GM12878 (cell line): ENCODE data around the gene GPR146. TPM values are rescaled to one million over a fixed set of nuclear protein-coding genes. Genes with fewer than 3 reads are reported as not detected.

ENCODE experiments used
- ATAC-seq: fragments of 200-7000 bp; cut with Tn5 transposase; 3 replicates; pipeline ENCODE4 v1.9.1; 2020; ENCODE audit warnings: mild to moderate bottlenecking, moderate library complexity
- BruUV-seq: library from RNA; stranded (reverse); fragments of 400-500 nt; replicated peaks from 2 replicates; lab custom pipeline; 2021; lab: Mats Ljungman, UMichigan
- CTCF ChIA-PET: fragments of 300-600 bp; sonication (Branson Sonifier 250); formaldehyde crosslinking; extraction: SDS; loops from one replicate; lab custom pipeline; 2021; ENCODE audit warnings: inconsistent platforms; lab: Yijun Ruan, JAX
- POLR2A ChIA-PET: fragments of 350-600 bp; formaldehyde crosslinking; extraction: SDS; loops from one replicate; lab custom pipeline; 2021; ENCODE audit warnings: inconsistent platforms; lab: Charles Lee
- RAD21 ChIA-PET: fragments of 300-600 bp; sonication (Branson Sonifier 250); formaldehyde crosslinking; loops from one replicate; lab custom pipeline; 2023; ENCODE audit warnings: antibody characterized with exemption; ENCODE audit not compliant: unreplicated experiment; lab: Charles Lee
- SMC1A ChIA-PET: fragments of 300-600 bp; sonication (Branson Sonifier 250); formaldehyde crosslinking; loops from one replicate; lab custom pipeline; 2023; ENCODE audit not compliant: unreplicated experiment, uncharacterized antibody; lab: Charles Lee
- DNase-seq: peaks from one replicate; pipeline ENCODE4 v3.0.0-alpha.2; 2011; ENCODE audit warnings: low read depth, low spot score
- FAIRE-seq: peaks from 3 replicates; lab custom pipeline; 2011; peaks lifted over from hg19 to GRCh38; lab: Jason Lieb, UNC
- H2AFZ ChIP-seq: 2 replicates; pipeline ENCODE4 v1.6.0; 2011; ENCODE audit warnings: low read depth, low read length, control low read depth; ENCODE audit not compliant: control insufficient read depth
- H3K27ac ChIP-seq: 2 replicates; pipeline ENCODE4 v1.5.1; 2011; ENCODE audit warnings: control low read depth; ENCODE audit not compliant: control insufficient read depth, insufficient read depth
- H3K27me3 ChIP-seq, 2 experiments: replicated peaks in 1 of 2; 2 replicates each; pipeline versions ENCODE4 v1.6.0 to v1.6.1; 2011; ENCODE audit warnings: low read length in 1 of 2; ENCODE audit not compliant: control insufficient read depth in 2 of 2, insufficient read depth in 2 of 2
- H3K36me3 ChIP-seq, 2 experiments: 2 replicates each; pipeline ENCODE4 v1.5.1; 2011; ENCODE audit warnings: low read length in 1 of 2; ENCODE audit not compliant: control insufficient read depth in 2 of 2, insufficient read depth in 2 of 2
- H3K4me1 ChIP-seq: 2 replicates; pipeline ENCODE4 v1.6.1; 2011; ENCODE audit warnings: mild to moderate bottlenecking, low read length, moderate library complexity, mixed read lengths; ENCODE audit not compliant: control insufficient read depth, insufficient read depth
- H3K4me2 ChIP-seq: 2 replicates; pipeline ENCODE4 v1.6.0; 2011; ENCODE audit warnings: control low read depth; ENCODE audit not compliant: control insufficient read depth, insufficient read depth
- H3K4me3 ChIP-seq: fragments of 200-600 bp; sonication (generic); 2 replicates; pipeline ENCODE4 v1.5.1; 2016
- H3K79me2 ChIP-seq: 2 replicates; pipeline ENCODE4 v1.6.0; 2011; ENCODE audit warnings: low read length; ENCODE audit not compliant: control insufficient read depth, insufficient read depth
- H3K9ac ChIP-seq: 2 replicates; pipeline ENCODE4 v1.8.0; 2011; ENCODE audit warnings: low read length, control low read depth, mixed read lengths; ENCODE audit not compliant: control insufficient read depth, insufficient read depth
- H3K9me3 ChIP-seq: replicated peaks from 3 replicates; pipeline ENCODE4 v1.5.1; 2011; ENCODE audit warnings: mild to moderate bottlenecking, low read length; ENCODE audit not compliant: control insufficient read depth, insufficient read depth
- H4K20me1 ChIP-seq: 2 replicates; pipeline ENCODE4 v1.6.0; 2011; ENCODE audit not compliant: control insufficient read depth, insufficient read depth
- CBX5 ChIP-seq: sonication (generic); IDR thresholded peaks from 2 replicates; pipeline ENCODE4 v1.6.1; 2016; ENCODE audit warnings: low read depth, moderate library complexity, mild to moderate bottlenecking, inconsistent platforms
- NBN ChIP-seq: fragments of 450-650 bp; IDR thresholded peaks from 2 replicates; pipeline ENCODE4 v1.6.1; 2016
- POLR2A ChIP-seq: IDR thresholded peaks from 2 replicates; pipeline ENCODE4 v1.6.1; 2011; ENCODE audit warnings: low read depth, mild to moderate bottlenecking, low read length
- TCF12 ChIP-seq: IDR thresholded peaks from 2 replicates; pipeline ENCODE4 v1.6.1; 2011; ENCODE audit warnings: low read depth, mild to moderate bottlenecking, low read length
- WGBS: methylation state at CpG from one replicate; pipeline ENCODE4 v1.1.6; 2016; ENCODE audit warnings: low lambda C conversion rate; ENCODE audit not compliant: insufficient replicate concordance, insufficient coverage; ENCODE audit errors: missing lambda C conversion rate; 5-methylcytosine and 5-hydroxymethylcytosine counted together
- in situ Hi-C: fragments of 300-500 bp; cut with MboI; formaldehyde crosslinking; loops from 9 replicates; pipeline ENCODE4 v1.14.3; 2018; ENCODE audit warnings: mixed read lengths
- intact Hi-C: fragments of 100-400 bp; cut with micrococcal nuclease; formaldehyde crosslinking; loops from one replicate; pipeline ENCODE4 v1.14.2; 2022; ENCODE audit not compliant: unreplicated experiment
- polyA plus RNA-seq, 11 experiments: library from polyadenylated mRNA; depleted of rRNA in 4 of 11; unstranded in 6 of 11; stranded (reverse) in 5 of 11; fragments of >200 nt; fragmentation: Nextera tagmentation in 4 of 11; fragmentation: Illumina TruSeq in 1 of 11; extraction: Ambion mirVana in 4 of 11; extraction: Trizol in 1 of 11; gene quantifications; 1 replicate in 1 of 11; 2 replicates in 10 of 11; pipeline versions ENCODE4 v1.2.1 to v1.2.3, GENCODE V29; 2011 to 2016; ENCODE audit warnings: inconsistent platforms in 2 of 11, missing spikeins in 2 of 11, low read depth in 1 of 11
- total RNA-seq, 4 experiments: library from RNA; depleted of rRNA in 3 of 4; stranded (reverse); fragments of >200 nt in 3 of 4; fragmentation: Illumina TruSeq in 1 of 4; extraction: Trizol in 1 of 4; gene quantifications; 2 replicates each; pipeline versions ENCODE4 v1.2.1 to v1.2.3, GENCODE V29; 2013 to 2021

The GPR146 gene
- total and polyA plus RNA-seq, 10 of the 15 experiments (the other 5 are each of a cell fraction or from before 2014, with no cell fraction given) = 0.19 to 12.0 (median 0.54) TPM; not detected in 2

DNA sequence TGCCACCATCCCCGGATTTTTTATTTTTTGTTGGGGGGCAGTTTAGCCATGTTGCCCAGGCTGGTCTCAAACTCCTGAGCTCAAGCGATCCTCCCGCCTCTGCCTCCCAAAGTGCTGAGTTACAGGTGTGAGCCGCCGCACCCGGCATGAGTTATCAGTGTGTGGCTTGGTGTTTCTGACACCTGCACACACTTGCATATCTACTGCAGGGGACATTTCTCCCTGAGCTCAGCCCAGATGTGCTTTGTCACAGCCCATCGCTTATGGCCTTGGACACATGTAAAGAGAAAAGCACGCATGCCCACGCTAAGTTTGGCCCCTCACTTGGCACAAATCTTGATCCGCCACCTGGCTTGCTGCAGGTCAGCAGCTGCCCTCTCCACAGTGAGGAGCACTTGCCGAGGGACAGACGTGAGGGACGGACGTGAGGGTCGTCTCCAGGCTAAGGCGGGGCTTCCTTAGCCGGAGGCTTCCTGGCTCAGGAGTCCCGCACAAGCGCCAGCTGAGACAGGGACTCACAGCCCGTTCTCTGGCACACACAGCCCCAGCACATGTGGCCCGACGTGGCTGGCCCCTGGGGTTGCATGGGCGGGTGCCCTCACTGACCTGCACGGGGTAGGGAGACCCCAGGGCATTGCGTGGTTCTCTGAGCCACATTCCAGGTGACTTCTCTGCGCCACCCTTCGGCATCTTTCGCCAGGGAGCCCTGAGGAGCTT lies 49.6 kb upstream of the GPR146 start:
- CTCF ChIA-PET = interaction anchor here (0.9 to 9.3 kb wide), 16 partner anchors 19 to 188 kb away, joined by 3 to 280 read pairs (median 27); partner anchors contain the start of genes COX19 and GPR146
- DNase-seq (no peak), FAIRE-seq (no peak), ATAC-seq (no peak)
- no TSS peak for BruUV-seq
- H3K9ac ChIP-seq = no peak overlapping the region
- H3K9me3 ChIP-seq = no peaks in the 10 kb centered on the region
- 49% methylated on average over 28 of the region's 28 CpGs for WGBS
- TF ChIP-seq TCF12 = 0 out of 2 replicates have a peak, but pooled peaks have one; percentile 25
- no peak for TF ChIP-seq NBN
- RAD21 ChIA-PET = interaction anchor here (0.6 to 4.8 kb wide), 15 partner anchors 11 to 251 kb away, joined by 3 to 196 read pairs (median 10); partner anchors contain the start of genes COX19 and GPR146
- H3K27ac ChIP-seq = no peak overlapping the region
- POLR2A ChIA-PET = interaction anchor here (1.1 to 3.6 kb wide), 3 partner anchors 16 to 91 kb away, joined by 3 to 29 read pairs (median 14); no protein-coding TSS in a partner anchor
- no peak overlapping the region for H3K4me2 ChIP-seq
- intact Hi-C loops = loop anchor here (5.0 kb wide), 1 partner anchor 93 kb away; the partner anchor contains the start of gene GPER1
- no peak overlapping the region for H2AFZ ChIP-seq
- SMC1A ChIA-PET = interaction anchor here (0.9 to 6.2 kb wide), 13 partner anchors 16 to 188 kb away, joined by 3 to 121 read pairs (median 18); partner anchors contain the start of genes GPER1 and GPR146
- H4K20me1 ChIP-seq = no peaks in the 10 kb centered on the region
- no peaks in the 10 kb centered on the region for H3K27me3 ChIP-seq
- H3K4me1 ChIP-seq = peaks cover 9% of the 10 kb centered on the region
- H3K4me3 ChIP-seq = no peak overlapping the region
- in situ Hi-C loops = loop anchor here (5.0 kb wide), 2 partner anchors 68 to 183 kb away; no protein-coding TSS in a partner anchor
- H3K79me2 ChIP-seq = no peaks in the 10 kb centered on the region
- peaks cover 3 to 9% of the 10 kb centered on the region in 2 experiments; a peak in 3 of 4 replicates for H3K36me3 ChIP-seq

DNA sequence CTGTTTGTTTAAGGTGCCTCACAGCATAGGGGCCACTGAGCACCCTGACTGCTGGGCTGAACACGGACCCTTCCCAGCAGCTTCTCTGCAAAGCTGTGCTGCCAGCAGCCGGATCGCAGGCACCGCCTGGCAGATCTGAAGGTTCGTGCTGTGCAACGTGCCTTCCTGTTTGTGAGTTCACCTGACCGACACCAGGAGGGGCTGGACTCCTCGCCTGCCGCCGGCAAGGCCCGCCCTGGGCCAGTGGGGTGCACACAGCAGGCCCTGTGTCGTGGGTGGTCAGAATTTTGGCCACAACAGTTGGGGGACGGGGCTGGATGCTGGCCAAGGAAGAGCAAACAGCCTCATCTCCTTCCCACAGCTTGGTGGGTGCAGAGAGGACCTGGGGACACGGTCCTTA lies 48.8 kb upstream of the GPR146 start:
- 87% methylated on average over 14 of the region's 14 CpGs for WGBS
- POLR2A ChIA-PET = interaction anchor here (3.6 kb wide), 1 partner anchor 70 kb away, joined by 29 read pairs; no protein-coding TSS in a partner anchor
- in situ Hi-C loops (loop anchor here (5.0 kb wide), 1 partner anchor 67 kb away; no protein-coding TSS in a partner anchor), intact Hi-C loops (no loop called here)
- peaks cover 3 to 9% of the 10 kb centered on the region in 2 experiments; a peak in 3 of 4 replicates for H3K36me3 ChIP-seq
- H3K9ac ChIP-seq = no peak overlapping the region
- no peaks in the 10 kb centered on the region for H3K79me2 ChIP-seq
- no peak overlapping the region for H3K4me3 ChIP-seq
- ATAC-seq = no peak
- CTCF ChIA-PET = interaction anchor here (0.9 to 9.3 kb wide), 9 partner anchors 28 to 187 kb away, joined by 3 to 280 read pairs (median 12); no protein-coding TSS in a partner anchor
- H3K4me2 ChIP-seq = no peak overlapping the region
- no peak overlapping the region for H2AFZ ChIP-seq
- RAD21 ChIA-PET = interaction anchor here (4.0 to 4.8 kb wide), 4 partner anchors 18 to 181 kb away, joined by 30 to 196 read pairs (median 50); no protein-coding TSS in a partner anchor
- H3K4me1 ChIP-seq = peaks cover 14% of the 10 kb centered on the region
- no peak for FAIRE-seq
- no peaks in the 10 kb centered on the region for H3K9me3 ChIP-seq
- TF ChIP-seq POLR2A (peak; percentile 40; the same call in 1 of the 2 replicates), CBX5 (no peak)
- DNase-seq = no peak
- no TSS peak for BruUV-seq
- no peaks in the 10 kb centered on the region for H4K20me1 ChIP-seq
- H3K27ac ChIP-seq = no peak overlapping the region
- SMC1A ChIA-PET = interaction anchor here (3.4 to 6.2 kb wide), 7 partner anchors 27 to 180 kb away, joined by 7 to 121 read pairs (median 28); partner anchors contain the start of genes GPER1 and GPR146
- no peaks in the 10 kb centered on the region for H3K27me3 ChIP-seq
